ENCODE results near the gene SPTB. TPM values are rescaled to one million over a fixed set of nuclear protein-coding genes. Genes with fewer than 3 reads are reported as not detected.

The SPTB gene
- total RNA-seq, 1 donor from 2014 or later, result 3.0 TPM

DNA sequence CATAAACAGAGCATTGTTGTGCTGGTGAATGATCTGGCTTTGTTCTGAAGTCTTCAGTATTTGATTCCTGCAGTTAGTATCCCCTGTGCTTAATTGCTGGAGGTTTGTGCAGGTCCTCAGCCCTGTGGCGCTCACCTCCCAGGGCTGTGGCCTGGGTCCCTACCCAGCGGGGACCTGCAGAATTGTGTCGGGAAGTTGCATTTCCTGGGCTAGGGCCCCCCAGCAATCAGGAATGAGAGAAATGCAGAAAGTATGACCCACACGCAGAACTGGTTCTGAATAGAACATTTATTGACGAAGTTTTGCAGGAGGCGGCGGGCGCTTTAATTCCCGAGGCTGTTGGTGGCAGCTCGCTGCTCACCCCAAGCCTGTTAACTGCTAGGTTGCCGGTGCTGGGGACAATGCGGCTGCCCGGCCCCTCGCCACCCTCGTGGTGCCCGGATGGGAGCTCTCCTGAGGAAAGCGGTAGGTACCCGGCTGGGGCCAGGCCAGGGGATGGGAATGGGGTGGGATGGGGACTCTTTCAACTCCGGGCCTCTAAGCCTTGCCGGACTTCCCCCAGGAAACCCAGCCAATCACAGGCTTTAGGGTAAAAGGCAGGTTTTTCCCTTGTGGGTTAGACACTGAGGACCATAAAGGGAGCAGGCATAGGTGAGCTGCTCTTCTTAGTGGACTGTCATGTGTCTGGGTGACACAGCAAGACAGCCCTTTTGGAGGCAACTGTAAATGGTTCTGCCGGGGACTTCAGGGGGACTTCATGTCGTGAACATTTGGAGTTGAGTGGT lies 163.9 kb downstream of the SPTB start:
- Histone ChIP-seq H3K9me3 (no peaks in the 10 kb centered on the region), H3K27ac (peak overlapping the region; percentile 51), H3K36me3 (no peaks in the 10 kb centered on the region), H3K4me3 (peak overlapping the region; percentile 39), H3K4me1 (peaks cover 37% of the 10 kb centered on the region), H3K27me3 (no peaks in the 10 kb centered on the region)
- peak; percentile 40 for ATAC-seq
- DNase-seq, result no peak
- intact Hi-C loops (cut with DNase I), result no loop called here
- no peak for TF ChIP-seq CTCF (IDR thresholded peaks at IDR 0.05)

- DNase-seq (no peak), ATAC-seq (no peak)
- Histone ChIP-seq H3K4me1 (peaks cover 37% of the 10 kb centered on the region), H3K27ac (no peak overlapping the region), H3K36me3 (no peaks in the 10 kb centered on the region), H3K4me3 (no peak overlapping the region), H3K9me3 (no peaks in the 10 kb centered on the region), H3K27me3 (no peaks in the 10 kb centered on the region)
- no peak for TF ChIP-seq CTCF (IDR thresholded peaks at IDR 0.05)
- intact Hi-C loops (cut with DNase I), result no loop called here
These were observed 164.5 kb downstream of the SPTB start for GRCh38 chr14:64715146-64715627.

DNA sequence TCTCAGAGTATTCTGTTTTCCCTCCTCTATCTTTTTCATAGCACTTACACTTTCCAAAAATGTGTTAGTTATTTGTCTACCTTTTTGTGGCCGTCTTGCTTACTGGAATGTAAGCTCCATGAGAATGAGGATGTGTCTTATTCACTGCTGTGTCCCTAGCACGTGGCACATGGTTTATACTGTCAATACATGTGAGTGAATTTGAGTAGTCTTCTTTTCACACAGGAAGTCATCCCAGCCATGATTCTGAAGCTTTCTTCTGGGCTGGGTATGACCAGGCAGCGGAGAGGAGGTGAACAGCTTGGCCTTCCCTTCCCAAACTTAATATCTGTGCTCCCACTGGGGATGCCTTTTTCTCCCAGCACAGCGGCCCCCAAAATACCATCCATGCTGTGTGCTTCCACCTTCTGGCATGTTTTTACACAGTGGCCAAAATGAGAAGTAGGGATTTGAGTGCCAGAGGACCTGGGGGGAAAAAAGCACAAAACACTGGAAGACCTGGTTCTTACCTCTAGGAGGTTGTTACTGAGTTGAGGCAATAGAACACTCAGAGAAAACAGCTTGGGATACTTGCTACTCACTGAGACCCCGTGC lies 165.2 kb downstream of the SPTB start:
- Histone ChIP-seq H3K9me3 (no peaks in the 10 kb centered on the region), H3K4me3 (no peak overlapping the region), H3K36me3 (no peaks in the 10 kb centered on the region), H3K27ac (no peak overlapping the region), H3K4me1 (peaks cover 37% of the 10 kb centered on the region), H3K27me3 (no peaks in the 10 kb centered on the region)
- ATAC-seq (no peak), DNase-seq (no peak)
- intact Hi-C loops (cut with DNase I), result no loop called here
- no peak for TF ChIP-seq CTCF (IDR thresholded peaks at IDR 0.05)

DNA sequence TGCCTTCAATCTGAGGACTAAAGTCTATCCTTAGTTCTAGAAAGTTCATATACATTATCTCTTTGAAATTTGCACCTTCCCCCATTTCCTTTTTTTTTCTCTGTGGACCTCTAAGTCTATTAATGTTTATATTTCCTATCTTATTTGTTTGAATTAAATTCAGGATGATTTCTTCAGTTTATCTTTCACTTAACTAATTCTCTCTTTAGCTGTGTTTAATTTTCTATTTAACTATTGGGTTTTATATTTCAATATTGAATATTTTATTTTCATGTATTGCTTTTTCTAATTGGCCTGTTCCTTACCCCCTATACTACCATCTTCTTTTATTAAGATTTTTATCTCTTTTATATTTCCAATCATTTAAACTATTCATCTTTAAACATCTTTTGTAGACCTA lies 166.0 kb downstream of the SPTB start:
- peaks cover 41% of the 10 kb centered on the region for H3K4me1 ChIP-seq

DNA sequence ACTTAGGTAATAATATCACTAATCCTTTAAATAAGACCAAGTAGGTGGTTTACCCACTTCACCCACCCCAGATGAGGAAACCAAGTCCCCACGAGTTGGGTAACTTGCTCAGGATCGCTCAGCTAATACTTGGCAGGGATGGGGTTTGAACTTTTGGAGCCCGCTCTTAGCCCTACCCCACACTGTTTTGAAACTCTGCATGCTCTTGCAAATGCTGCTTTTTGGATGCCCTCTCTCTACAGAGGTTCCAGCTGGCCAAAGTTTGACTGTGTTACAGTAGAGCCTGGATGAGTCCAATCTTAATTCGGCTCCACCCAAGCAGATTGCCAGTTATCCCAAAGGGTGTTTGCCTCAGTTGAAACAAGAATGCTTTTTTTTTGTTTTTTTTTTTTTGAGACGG lies 168.7 kb downstream of the SPTB start:
- Histone ChIP-seq H3K4me1 (peaks cover 44% of the 10 kb centered on the region), H3K36me3 (no peaks in the 10 kb centered on the region), H3K4me3 (no peak overlapping the region), H3K27me3 (no peaks in the 10 kb centered on the region), H3K27ac (no peak overlapping the region), H3K9me3 (no peaks in the 10 kb centered on the region)
- no peak for TF ChIP-seq CTCF (IDR thresholded peaks at IDR 0.05)
- DNase-seq, result no peak
- intact Hi-C loops (cut with DNase I), result no loop called here
- ATAC-seq, result no peak

More for the DNA sequence above, 166.0 kb downstream of the SPTB start:
- Histone ChIP-seq H3K27me3 (no peaks in the 10 kb centered on the region), H3K36me3 (no peaks in the 10 kb centered on the region), H3K27ac (no peak overlapping the region), H3K4me3 (no peak overlapping the region), H3K9me3 (no peaks in the 10 kb centered on the region)
- DNase-seq, result no peak
- intact Hi-C loops (cut with DNase I), result no loop called here
- TF ChIP-seq CTCF (IDR thresholded peaks at IDR 0.05), result no peak
- ATAC-seq, result no peak
